NCI-H2029 treated with DMSO at 0.1 percent for 48 hours (cell line): ENCODE measurements around the gene ADAM22.

ENCODE experiments used
- DNase-seq: peaks from one replicate; lab custom pipeline; 2025; lab: John Stamatoyannopoulos, UW

ADAM22 gene

DNA sequence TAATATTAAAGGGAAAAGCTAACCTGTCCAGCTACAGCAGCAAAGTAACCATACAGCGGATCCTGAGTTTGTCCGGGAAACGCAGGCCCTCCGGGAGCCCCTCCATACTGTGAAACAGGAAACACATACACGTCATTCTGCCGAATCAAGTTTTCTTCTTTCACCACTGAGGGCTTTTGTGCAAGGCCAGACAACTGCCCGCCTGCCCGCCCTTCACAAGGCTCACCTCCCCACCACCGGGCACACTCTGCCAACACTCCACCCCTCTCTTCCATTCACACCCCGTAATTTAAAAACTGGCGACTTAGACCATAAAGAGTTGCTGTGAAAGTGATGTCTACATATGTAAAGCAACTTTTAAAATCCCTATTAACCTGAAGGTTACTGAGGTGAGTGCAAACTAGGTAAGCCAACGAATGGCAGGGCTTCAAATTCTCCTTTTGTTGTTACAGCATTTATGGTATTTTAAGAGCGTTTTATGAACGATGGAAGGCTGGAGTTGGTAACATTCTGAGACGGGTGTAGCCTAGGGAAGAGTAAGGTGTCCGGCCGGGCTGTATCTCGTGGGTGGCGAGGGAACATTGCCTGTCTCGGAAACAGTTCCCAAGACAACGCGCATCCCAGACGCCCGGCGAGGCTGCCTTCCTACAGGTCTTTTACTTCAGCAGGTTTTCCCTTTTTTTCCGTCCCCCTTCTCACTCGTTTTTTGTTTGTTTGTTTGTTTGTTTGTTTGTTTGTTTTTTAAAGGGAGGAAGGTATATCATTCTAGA lies 285.0 kb downstream of the ADAM22 start:
- DNase-seq = no peak

DNA sequence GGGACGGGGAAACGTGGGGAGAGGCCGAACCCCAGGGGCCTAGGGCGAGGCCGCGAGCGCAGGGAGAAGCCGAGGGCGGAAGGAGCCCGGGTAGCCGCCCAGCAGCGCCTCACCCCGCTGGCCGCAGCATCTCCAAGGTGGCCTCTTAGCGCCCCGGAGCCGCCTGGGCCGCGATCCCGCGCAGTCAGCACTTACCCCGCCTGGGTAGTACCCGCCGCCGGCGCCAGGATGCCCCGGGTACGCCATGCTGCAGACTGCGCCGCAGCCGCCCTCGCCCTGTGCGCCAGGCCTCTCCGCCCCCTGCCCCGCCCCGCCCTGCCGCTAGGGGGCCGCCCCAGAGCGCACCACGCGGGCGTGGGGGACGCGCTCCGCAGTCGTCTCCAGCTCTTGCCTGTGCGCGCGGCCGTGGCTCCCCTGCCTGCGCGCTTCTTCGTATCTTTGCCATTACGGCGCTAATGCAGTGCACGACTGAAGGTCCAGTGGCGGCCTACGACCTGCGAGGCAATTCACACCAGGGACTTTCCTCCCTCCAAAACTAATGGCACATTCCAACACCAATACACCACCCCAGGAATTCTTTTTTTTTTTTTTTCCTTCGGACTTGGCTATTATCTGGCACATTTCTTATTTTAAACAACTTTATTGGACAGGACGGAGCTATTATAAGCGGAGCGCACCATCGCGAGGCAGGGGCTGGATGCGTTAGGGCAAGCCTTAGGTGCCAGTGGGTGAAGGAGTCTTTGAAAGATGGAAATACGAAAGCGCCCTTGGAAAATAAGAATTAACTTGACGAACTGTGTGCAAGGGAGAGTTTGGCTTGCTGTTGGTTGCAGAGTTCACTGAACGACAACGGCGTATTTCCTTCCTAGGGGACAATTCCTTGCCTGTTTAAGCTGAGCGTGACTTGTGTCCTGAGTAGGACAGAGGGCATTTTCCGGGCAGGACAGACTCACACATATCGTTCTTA lies 286.0 kb downstream of the ADAM22 start, which contains the start of gene SRI:
Gene SRI, minus strand, starts transcription at position 258 of the 967 bp plus-strand sequence. Its CDS starts 12 bp downstream, at position 246.
- peak; percentile 39 for DNase-seq

GRCh38 chr7:88223265-88223664 lies 289.2 kb downstream of the ADAM22 start:
- no peak for DNase-seq

DNA sequence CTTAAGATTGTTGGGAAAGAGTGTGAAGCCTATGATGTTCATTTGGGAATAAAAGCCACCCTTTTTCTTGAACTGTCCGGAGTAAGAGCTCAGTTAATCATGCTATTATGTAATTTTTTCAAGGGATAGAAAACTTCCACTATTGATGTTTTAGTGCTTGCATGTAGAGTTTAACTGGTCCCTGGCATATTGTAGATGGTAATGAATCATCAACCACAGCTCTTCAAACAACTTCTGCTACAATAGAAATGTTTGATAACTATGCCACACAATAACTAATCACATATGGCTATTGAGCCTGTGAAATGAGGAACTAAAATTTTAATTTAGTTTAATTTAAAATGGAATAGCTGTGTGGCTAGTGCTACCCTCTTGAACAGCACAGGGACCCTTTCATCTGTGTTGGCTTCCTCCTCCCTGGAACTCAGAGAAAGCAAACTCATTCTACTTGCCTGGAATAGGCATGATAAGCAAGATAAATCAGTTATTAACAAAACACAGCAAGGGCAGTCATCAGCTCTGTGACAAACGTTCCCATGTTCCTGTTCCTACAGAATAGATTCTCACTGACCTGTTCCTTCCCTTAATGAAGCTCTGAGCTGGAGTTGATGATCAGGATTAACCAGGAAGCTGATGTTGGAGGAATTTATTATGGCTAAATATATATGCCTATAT lies 290.7 kb downstream of the ADAM22 start:
- no peak for DNase-seq

GRCh38 chr7:88226201-88226600 lies 292.1 kb downstream of the ADAM22 start:
- DNase-seq = no peak

DNA sequence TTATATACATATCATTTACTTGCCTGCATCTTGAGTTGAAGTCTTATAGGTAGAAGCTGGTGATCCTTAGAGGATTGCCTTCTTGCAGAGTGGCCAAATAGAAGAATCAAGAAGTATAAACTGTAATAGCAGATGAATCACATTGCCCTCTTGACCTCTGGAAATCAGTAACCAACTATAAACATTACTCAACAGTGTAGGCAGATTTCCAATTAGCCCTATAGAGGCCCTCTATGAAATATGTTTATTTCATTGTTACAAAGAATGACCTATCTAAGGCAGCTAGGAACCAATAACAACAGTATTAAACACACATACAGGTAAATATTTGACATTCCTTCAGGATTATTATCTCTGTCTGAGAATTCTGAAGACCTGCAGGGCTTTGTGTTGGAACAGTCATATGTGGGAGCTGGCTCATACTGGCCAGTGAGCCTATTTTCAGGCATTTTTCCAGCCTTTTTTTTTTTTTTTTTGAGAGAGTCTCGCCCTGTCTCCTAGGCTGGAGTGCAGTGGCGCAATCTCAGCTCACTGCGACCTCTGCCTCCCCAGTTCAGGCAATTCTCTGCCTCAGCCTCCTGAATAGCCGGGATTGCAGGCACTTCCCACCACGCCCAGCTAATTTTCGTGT lies 292.9 kb downstream of the ADAM22 start:
- no peak for DNase-seq

DNA sequence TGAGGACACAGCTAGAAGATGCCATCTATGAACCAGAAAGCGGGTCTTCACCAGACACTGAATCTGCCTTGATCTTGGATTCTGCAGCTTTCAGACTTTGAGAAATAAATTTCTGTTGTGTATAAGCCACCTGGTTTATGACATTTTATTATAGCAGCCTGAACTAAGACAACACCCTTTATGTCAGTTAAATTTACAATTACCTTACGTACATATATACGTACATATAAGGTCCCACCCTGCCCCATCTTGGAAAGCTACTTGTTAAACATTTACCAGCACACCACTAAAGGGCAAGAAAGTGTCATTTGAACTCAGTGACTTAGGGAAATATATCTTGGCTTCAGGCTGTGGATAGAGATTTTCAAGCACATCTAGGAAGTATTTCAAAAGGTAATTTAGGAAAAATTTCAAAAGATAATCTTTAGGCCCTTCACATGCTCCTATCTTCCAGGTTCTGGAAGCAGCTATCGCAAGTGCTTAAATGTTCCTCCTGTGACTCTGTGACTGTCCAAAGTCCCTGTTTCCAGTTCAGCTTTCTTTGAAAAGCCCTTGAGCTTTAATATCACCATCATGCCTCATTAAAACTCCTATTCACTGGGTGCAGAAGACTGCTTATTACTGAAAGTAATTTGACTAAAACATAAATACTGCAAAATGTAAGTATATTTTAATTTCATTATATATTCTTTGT lies 295.4 kb downstream of the ADAM22 start:
- no peak for DNase-seq

- no peak for DNase-seq
These were observed 296.6 kb downstream of the ADAM22 start for GRCh38 chr7:88230646-88231045.

DNA sequence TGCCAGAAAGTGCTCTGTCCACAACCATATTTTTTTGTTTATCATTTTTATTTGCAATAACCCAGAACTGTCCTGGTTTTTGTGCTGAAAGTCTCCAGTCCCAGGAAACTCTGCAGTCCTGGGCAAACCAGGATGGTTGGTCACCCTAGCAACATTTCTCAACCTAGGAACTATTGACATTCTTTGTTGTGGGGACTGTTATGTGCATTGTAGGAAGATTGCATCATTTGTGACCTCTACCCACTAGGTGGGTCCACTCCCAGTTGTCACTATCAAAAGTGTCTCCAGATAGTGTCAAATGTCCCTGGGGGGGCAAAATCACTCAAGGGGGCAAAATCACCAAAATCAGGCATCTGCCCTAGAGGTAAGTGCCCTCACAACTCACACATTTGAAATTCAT lies 299.8 kb downstream of the ADAM22 start:
- no peak for DNase-seq

- no peak for DNase-seq
These were observed 305.8 kb downstream of the ADAM22 start for GRCh38 chr7:88239852-88240251.

GRCh38 chr7:88243345-88243909 lies 309.4 kb downstream of the ADAM22 start:
- DNase-seq = peak; percentile 10

DNA sequence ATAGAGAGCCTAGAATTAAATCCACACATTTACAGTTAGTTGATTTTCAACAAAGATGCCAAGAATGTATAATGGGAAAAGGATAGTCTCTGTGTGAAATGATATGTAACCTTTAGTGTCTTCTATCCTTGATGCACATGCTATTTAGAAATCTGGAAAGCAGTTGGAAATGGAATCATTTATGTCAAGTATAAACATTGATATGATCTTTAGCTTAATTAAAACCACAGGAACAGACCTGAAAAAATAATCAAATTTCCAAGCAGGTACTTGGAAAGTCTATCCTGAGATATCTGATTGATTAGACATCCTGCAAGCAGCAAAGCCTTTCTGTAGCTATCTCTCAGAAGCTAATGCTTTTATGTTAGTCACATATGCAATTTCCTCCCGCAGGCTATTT lies 310.2 kb downstream of the ADAM22 start:
- no peak for DNase-seq
